Putamen (tissue), 1 donor: ENCODE results near the gene MTFMT.
A peak's percentile ranks its signal among the peaks of the same experiment; 100 is the strongest.
"Not testable (repeated sequence)": the region's sequence is repeated elsewhere in the genome, so short reads cannot be mapped to it uniquely, and the experiment has no call there.

Experiments
- DNase-seq: peaks from one replicate; pipeline ENCODE4 v3.0.0-alpha.2; 2016; ENCODE audit warnings: low spot score

The MTFMT gene

GRCh38 chr15:65060641-65061397 is 31.4 kb upstream of the MTFMT start:
- DNase-seq = peak; percentile 71

GRCh38 chr15:65059931-65060596 is 30.6 kb upstream of the MTFMT start:
- DNase-seq = no peak

- no peak for DNase-seq
These were observed 29.9 kb upstream of the MTFMT start for GRCh38 chr15:65059369-65059750.

GRCh38 chr15:65058394-65059368 is 29.2 kb upstream of the MTFMT start:
- no peak for DNase-seq

GRCh38 chr15:65057549-65057940 is 28.1 kb upstream of the MTFMT start:
- DNase-seq = no peak

GRCh38 chr15:65056868-65057548 is 27.6 kb upstream of the MTFMT start:
- DNase-seq = no peak

- DNase-seq = no peak
These were observed 26.7 kb upstream of the MTFMT start for GRCh38 chr15:65056106-65056505.

GRCh38 chr15:65055201-65055870 is 25.9 kb upstream of the MTFMT start:
- DNase-seq = no peak

- peak; percentile 64 for DNase-seq
These were observed 25.1 kb upstream of the MTFMT start for GRCh38 chr15:65054333-65055200.

- no peak for DNase-seq
These were observed 23.5 kb upstream of the MTFMT start for GRCh38 chr15:65052956-65053355.

GRCh38 chr15:65051266-65051665 is 21.8 kb upstream of the MTFMT start:
- DNase-seq = no peak

- DNase-seq = no peak
These were observed 20.8 kb upstream of the MTFMT start for GRCh38 chr15:65050270-65050669.

- peak; percentile 94 for DNase-seq
These were observed 20.0 kb upstream of the MTFMT start for GRCh38 chr15:65049418-65049840.

GRCh38 chr15:65048241-65048640 is 18.8 kb upstream of the MTFMT start:
- DNase-seq = no peak

- DNase-seq = no peak
These were observed 15.5 kb upstream of the MTFMT start, which contains the start of gene SLC51B for GRCh38 chr15:65044724-65045481. Gene SLC51B, plus strand, starts transcription at chr15:65045387. Its CDS starts 4,618 bp downstream, at chr15:65050005.

GRCh38 chr15:65044218-65044617 is 14.8 kb upstream of the MTFMT start:
- not testable (repeated sequence) for DNase-seq

GRCh38 chr15:65042776-65043327 is 13.4 kb upstream of the MTFMT start:
- DNase-seq = no peak

GRCh38 chr15:65041787-65042186 is 12.3 kb upstream of the MTFMT start:
- DNase-seq = no peak

- no peak for DNase-seq
These were observed 11.0 kb upstream of the MTFMT start for GRCh38 chr15:65040461-65040860.
